ENCODE data around the gene PDE6A.

PDE6A gene

GRCh38 chr5:149921597-149921996 lies 23.0 kb downstream of the PDE6A start:
- TF ChIP-seq GATA2 (IDR thresholded peaks at IDR 0.05; ENCODE audit: low read depth, low read length) (no peak), GATA3 (IDR thresholded peaks at IDR 0.05; ENCODE audit: low read depth, low read length) (no peak)

GRCh38 chr5:149917073-149917676 lies 27.4 kb downstream of the PDE6A start:
- no peak for TF ChIP-seq GATA2 (IDR thresholded peaks at IDR 0.05; ENCODE audit: low read depth, low read length)
- TF ChIP-seq GATA3 (IDR thresholded peaks at IDR 0.05; ENCODE audit: low read depth, low read length), result no peak

- no peak for TF ChIP-seq GATA2 (IDR thresholded peaks at IDR 0.05; ENCODE audit: low read depth, low read length)
- no peak for TF ChIP-seq GATA3 (IDR thresholded peaks at IDR 0.05; ENCODE audit: low read depth, low read length)
Observed at GRCh38 chr5:149916334-149917072, 28.1 kb downstream of the PDE6A start.

- TF ChIP-seq GATA3 (IDR thresholded peaks at IDR 0.05; ENCODE audit: low read depth, low read length), result no peak
- TF ChIP-seq GATA2 (IDR thresholded peaks at IDR 0.05; ENCODE audit: low read depth, low read length), result no peak
Observed at GRCh38 chr5:149915392-149916260, 29.0 kb downstream of the PDE6A start.

GRCh38 chr5:149913436-149914419 lies 30.9 kb downstream of the PDE6A start:
- no peak for TF ChIP-seq GATA2 (IDR thresholded peaks at IDR 0.05; ENCODE audit: low read depth, low read length)
- TF ChIP-seq GATA3 (IDR thresholded peaks at IDR 0.05; ENCODE audit: low read depth, low read length), result no peak

GRCh38 chr5:149912226-149912871 lies 32.2 kb downstream of the PDE6A start:
- TF ChIP-seq GATA3 (IDR thresholded peaks at IDR 0.05; ENCODE audit: low read depth, low read length), result no peak
- TF ChIP-seq GATA2 (IDR thresholded peaks at IDR 0.05; ENCODE audit: low read depth, low read length), result no peak

- TF ChIP-seq GATA3 (IDR thresholded peaks at IDR 0.05; ENCODE audit: low read depth, low read length), result no peak
- TF ChIP-seq GATA2 (IDR thresholded peaks at IDR 0.05; ENCODE audit: low read depth, low read length), result no peak
Observed at GRCh38 chr5:149911031-149911430, 33.6 kb downstream of the PDE6A start.

GRCh38 chr5:149907828-149908227 lies 36.8 kb downstream of the PDE6A start:
- TF ChIP-seq GATA3 (IDR thresholded peaks at IDR 0.05; ENCODE audit: low read depth, low read length) (no peak), GATA2 (IDR thresholded peaks at IDR 0.05; ENCODE audit: low read depth, low read length) (no peak)

- no peak for TF ChIP-seq GATA2 (IDR thresholded peaks at IDR 0.05; ENCODE audit: low read depth, low read length)
- no peak for TF ChIP-seq GATA3 (IDR thresholded peaks at IDR 0.05; ENCODE audit: low read depth, low read length)
Observed at GRCh38 chr5:149904977-149905376, 39.6 kb downstream of the PDE6A start.

- TF ChIP-seq GATA3 (IDR thresholded peaks at IDR 0.05; ENCODE audit: low read depth, low read length), result no peak
- peak; percentile 29; the same call in 1 of the 2 replicates for TF ChIP-seq GATA2 (IDR thresholded peaks at IDR 0.05; ENCODE audit: low read depth, low read length)
Observed at GRCh38 chr5:149904293-149904886, 40.2 kb downstream of the PDE6A start.

GRCh38 chr5:149903404-149903803 lies 41.2 kb downstream of the PDE6A start:
- no peak for TF ChIP-seq GATA3 (IDR thresholded peaks at IDR 0.05; ENCODE audit: low read depth, low read length)
- TF ChIP-seq GATA2 (IDR thresholded peaks at IDR 0.05; ENCODE audit: low read depth, low read length), result no peak

- TF ChIP-seq GATA3 (IDR thresholded peaks at IDR 0.05; ENCODE audit: low read depth, low read length), result no peak
- no peak for TF ChIP-seq GATA2 (IDR thresholded peaks at IDR 0.05; ENCODE audit: low read depth, low read length)
Observed at GRCh38 chr5:149902177-149902576, 42.4 kb downstream of the PDE6A start.
